SJCRH30 (cell line): ENCODE results near the gene NFS1. TPM values are rescaled to one million over a fixed set of nuclear protein-coding genes. Genes with fewer than 3 reads are reported as not detected.
"Not testable (repeated sequence)": the region's sequence is repeated elsewhere in the genome, so short reads cannot be mapped to it uniquely, and the experiment has no call there.

Experiments
- DNase-seq, 2 experiments: peaks; one replicate each; pipeline ENCODE4 v3.0.0-alpha.2; 2015 to 2020
- H3K27ac ChIP-seq: fragments of 250-450 bp; sonication (Bioruptor Pico); 2 replicates; pipeline ENCODE4 v1.5.1; 2020; ENCODE audit warnings: mild to moderate bottlenecking, moderate library complexity
- H3K27me3 ChIP-seq: fragments of 250-450 bp; sonication (Bioruptor Pico); 2 replicates; pipeline ENCODE4 v1.5.1; 2020; ENCODE audit warnings: mild to moderate bottlenecking, moderate library complexity
- H3K36me3 ChIP-seq: fragments of 250-450 bp; sonication (Bioruptor Pico); 2 replicates; pipeline ENCODE4 v1.5.1; 2020; ENCODE audit warnings: mild to moderate bottlenecking, moderate library complexity
- H3K4me1 ChIP-seq: fragments of 250-450 bp; sonication (Bioruptor Pico); 2 replicates; pipeline ENCODE4 v1.5.1; 2020; ENCODE audit warnings: mild to moderate bottlenecking, moderate library complexity
- H3K4me3 ChIP-seq: fragments of 250-450 bp; sonication (Bioruptor Pico); 2 replicates; pipeline ENCODE4 v1.5.1; 2020; ENCODE audit warnings: mild to moderate bottlenecking, moderate library complexity
- H3K9me3 ChIP-seq: fragments of 250-450 bp; sonication (Bioruptor Pico); replicated peaks from 2 replicates; pipeline ENCODE4 v1.5.1; 2020; ENCODE audit warnings: mild to moderate bottlenecking, moderate library complexity
- total RNA-seq: library from RNA; depleted of rRNA; stranded (reverse); fragments of >200 nt; shearing (Covaris generic); gene quantifications from 2 replicates; pipeline ENCODE4 v1.2.3, GENCODE V29; 2014

NFS1 gene
- total RNA-seq, 1 experiment from 2014 or later: 27.6 TPM

DNA sequence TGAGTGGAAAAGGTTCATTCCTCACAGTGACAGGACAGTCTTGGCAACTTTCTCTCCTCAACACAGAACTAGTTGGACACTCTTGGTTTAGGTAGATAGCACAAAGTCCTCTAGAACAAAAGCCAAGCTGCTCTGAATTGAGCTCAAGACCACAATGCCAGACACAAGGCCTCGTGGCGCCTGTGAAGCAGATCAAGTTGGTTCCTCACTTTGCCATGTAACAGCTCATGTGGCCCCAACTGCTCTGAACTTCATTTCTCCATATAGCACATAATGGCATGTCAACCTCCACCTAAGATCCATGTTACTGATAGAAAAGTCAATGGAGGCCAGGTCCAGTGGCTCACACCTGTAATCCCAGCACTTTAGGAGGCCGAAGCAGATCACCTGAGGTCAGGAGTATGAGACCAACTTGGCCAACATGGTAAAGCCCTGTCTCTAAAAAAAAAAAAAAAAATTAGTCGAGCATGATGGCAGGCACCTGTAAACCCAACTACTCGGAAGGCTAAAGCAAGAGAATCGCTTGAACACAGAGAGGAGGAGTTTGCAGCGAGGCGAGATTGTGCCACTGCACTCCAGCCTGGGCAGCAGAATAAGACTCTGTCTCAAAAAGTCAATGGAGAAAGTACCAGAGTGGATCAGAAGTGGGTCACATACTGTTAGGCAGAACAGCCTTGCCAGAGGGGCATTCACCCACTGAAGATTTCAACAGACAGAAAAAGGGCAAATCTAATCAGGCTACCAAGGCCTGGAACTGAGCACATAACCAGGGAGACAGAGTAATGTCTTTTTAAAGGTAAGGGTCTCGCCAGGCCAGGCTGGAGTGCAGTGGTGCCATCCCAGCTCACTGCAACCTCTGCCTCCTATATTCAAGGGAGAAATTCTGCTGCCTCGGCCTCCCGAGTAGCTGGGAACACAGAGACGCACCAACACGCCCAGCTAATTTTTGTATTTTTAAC lies 21.3 kb upstream of the NFS1 start:
- DNase-seq: no peak
- Histone ChIP-seq H3K36me3 (peaks cover 98% of the 10 kb centered on the region), H3K27me3 (no peaks in the 10 kb centered on the region), H3K27ac (no peak overlapping the region), H3K4me3 (no peak overlapping the region), H3K9me3 (no peaks in the 10 kb centered on the region), H3K4me1 (no peaks in the 10 kb centered on the region)

DNA sequence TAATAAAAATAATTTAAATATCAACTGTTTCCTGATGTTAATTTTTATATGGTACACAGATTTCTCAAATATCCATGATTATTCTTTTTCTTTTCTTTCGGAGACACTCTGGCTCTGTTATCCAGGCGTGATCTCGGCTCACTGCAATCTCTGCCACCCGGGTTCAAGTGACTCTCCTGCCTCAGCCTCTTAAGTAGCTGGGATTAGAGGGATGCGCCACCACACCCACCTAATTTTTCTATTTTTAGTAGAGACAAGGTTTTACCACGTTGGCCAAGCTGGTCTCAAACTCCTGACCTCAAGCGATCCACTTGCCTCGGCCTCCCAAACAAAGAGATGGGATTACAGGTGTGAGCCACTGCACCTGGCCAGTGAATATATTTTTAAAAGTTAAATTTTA lies 20.6 kb upstream of the NFS1 start:
- no peaks in the 10 kb centered on the region for H3K27me3 ChIP-seq
- no peak for DNase-seq
- no peaks in the 10 kb centered on the region for H3K9me3 ChIP-seq
- H3K4me3 ChIP-seq: no peak overlapping the region
- peaks cover 98% of the 10 kb centered on the region for H3K36me3 ChIP-seq
- no peak overlapping the region for H3K27ac ChIP-seq
- no peaks in the 10 kb centered on the region for H3K4me1 ChIP-seq

DNA sequence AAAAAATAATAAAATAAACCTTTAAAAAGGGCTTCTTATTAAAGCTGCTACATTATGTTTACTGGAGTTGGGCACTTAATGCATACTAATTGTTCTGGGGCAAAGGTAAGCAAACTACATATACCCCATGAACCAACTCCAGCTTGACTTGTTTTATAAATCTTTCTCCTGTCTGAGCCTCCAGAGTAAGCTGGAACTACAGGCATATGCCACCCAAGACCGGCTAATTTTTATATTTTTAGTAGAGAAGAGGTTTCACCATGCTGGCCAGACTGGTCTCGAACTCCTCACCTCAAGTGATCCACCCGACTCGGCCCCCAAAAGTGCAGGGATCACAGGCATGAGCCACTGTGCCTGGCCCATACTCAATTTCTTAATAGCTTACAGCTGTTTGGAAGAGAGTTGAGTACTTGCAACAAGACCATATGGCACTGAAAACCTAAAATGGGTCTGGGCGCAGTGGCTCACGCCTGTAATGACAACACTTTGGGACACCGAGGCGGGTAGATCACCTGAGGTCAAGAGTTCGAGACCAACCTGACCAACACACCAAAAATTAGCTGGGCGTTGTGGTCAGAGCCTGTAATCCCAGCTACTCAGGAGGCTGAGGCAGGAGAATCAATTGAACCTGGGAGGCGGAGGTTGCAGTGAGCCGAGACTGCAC lies 20.0 kb upstream of the NFS1 start:
- Histone ChIP-seq H3K4me1 (no peaks in the 10 kb centered on the region), H3K27ac (no peak overlapping the region), H3K36me3 (peaks cover 98% of the 10 kb centered on the region), H3K4me3 (no peak overlapping the region), H3K9me3 (no peaks in the 10 kb centered on the region), H3K27me3 (no peaks in the 10 kb centered on the region)
- DNase-seq: no peak

DNA sequence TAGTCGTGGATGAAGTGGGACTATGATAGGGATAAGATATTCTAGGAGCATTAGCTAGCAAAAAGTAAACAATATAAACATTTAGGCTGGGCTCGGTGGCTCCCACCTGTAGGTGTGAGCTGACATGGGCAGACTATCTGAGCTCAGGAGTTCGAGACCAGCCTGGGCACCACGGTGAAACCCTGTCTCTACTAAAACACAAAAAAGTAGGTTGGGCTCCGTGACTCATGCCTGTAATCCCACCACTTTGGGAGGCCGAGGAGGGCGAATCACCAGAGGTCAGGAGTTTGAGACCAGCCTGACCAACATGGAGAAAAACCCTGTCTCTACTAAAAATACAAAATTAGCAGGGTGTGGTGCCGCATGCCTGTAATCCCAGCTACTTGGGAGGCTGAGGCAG lies 19.2 kb upstream of the NFS1 start:
- not testable (repeated sequence) for H3K27ac ChIP-seq, DNase-seq

DNA sequence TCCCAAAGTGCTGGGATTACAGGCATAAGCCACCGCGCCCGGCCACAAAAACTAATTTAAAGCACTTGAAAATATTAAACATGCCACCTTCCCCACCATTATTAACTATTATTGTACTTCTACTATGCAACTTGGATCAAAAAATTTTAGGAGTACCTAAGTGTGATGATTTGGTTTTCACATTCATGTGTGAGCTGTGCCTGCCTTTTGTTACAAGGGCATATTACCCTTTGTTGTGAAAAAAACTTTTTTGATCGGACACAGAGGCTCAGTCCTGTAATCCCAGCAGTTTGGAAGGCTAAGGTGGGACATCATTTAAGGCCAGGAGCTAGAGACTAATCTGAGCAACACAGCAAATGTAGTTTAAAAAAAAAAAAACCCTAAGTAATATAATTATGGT lies 17.2 kb upstream of the NFS1 start:
- peaks cover 96% of the 10 kb centered on the region for H3K36me3 ChIP-seq
- H3K4me3 ChIP-seq: no peak overlapping the region
- H3K4me1 ChIP-seq: no peaks in the 10 kb centered on the region; the same call in 1 of the 2 replicates
- H3K27ac ChIP-seq: no peak overlapping the region
- DNase-seq: no peak
- no peaks in the 10 kb centered on the region for H3K9me3 ChIP-seq
- H3K27me3 ChIP-seq: no peaks in the 10 kb centered on the region

More for the DNA sequence above, 19.2 kb upstream of the NFS1 start:
- not testable (repeated sequence) for H3K4me3 ChIP-seq, H3K4me1 ChIP-seq, H3K9me3 ChIP-seq, H3K27me3 ChIP-seq
- peaks cover 97% of the 10 kb centered on the region for H3K36me3 ChIP-seq

DNA sequence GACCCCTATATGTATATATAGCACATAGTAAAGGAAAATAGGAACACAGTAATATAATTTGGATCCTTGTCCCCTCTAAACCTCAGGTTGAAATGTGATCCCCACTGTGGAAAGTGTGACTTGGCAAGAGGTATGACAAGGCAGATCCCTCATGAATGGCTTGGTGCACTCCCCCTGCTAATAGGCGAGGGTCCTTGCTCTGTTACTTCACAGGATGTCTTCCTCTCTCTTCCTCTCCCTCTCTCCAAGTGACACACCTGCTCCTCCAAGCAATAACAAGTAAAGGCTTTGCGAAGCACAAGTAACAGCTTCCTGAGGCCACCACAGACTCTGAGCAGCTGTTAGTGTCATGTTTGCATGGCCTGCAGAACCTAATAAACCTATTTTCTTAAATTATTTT lies 16.5 kb upstream of the NFS1 start:
- H3K27me3 ChIP-seq: no peaks in the 10 kb centered on the region
- DNase-seq: no peak
- H3K4me3 ChIP-seq: no peak overlapping the region
- H3K27ac ChIP-seq: no peak overlapping the region
- no peaks in the 10 kb centered on the region for H3K9me3 ChIP-seq
- no peaks in the 10 kb centered on the region; the same call in 1 of the 2 replicates for H3K4me1 ChIP-seq
- H3K36me3 ChIP-seq: peaks cover 96% of the 10 kb centered on the region

DNA sequence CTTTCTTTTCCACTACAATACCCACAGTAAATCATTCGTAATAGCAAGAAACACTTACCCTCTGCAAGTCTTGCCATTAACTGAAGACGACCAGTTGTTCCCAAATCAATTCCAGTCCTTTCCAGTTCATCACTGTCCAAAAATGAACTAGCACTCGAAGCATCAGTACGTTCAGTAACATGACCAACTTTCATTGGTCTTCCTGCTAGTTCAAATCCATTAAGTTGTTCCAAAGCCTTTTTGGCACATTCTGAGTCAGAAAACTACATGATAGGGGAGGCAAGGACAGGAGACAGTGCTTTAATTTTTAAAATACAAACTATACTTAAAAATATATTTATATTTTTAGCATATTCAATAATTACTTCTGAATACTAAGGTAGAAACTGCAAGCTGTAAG lies 15.0 kb upstream of the NFS1 start:
- no peak for DNase-seq

DNA sequence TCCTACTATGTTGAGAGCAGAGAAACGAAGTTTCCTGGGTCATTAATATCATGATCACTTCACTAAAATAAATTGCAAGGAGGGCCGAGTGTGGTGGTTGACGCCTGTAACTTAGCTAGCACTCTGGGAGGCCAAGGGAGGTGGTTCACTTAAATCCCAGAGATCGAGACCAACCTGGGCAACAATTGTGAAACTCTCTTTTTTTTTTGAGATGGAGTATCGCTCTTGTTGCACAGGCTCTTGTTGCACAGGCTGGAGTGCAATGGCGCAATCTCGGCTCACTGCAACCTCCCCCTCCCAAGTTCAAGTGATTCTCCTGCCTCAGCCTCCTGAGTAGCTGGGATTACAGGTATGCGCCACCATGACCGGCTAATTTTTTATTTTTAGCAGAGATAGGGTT lies 14.0 kb upstream of the NFS1 start:
- not testable (repeated sequence) for H3K4me3 ChIP-seq, H3K4me1 ChIP-seq, H3K9me3 ChIP-seq, DNase-seq, H3K27me3 ChIP-seq, H3K27ac ChIP-seq
- H3K36me3 ChIP-seq: peaks cover 97% of the 10 kb centered on the region

More for the DNA sequence above, 15.0 kb upstream of the NFS1 start:
- H3K27me3 ChIP-seq: no peaks in the 10 kb centered on the region
- H3K4me1 ChIP-seq: no peaks in the 10 kb centered on the region; the same call in 1 of the 2 replicates
- no peak overlapping the region for H3K27ac ChIP-seq
- no peak overlapping the region for H3K4me3 ChIP-seq
- H3K36me3 ChIP-seq: peaks cover 96% of the 10 kb centered on the region
- no peaks in the 10 kb centered on the region for H3K9me3 ChIP-seq

DNA sequence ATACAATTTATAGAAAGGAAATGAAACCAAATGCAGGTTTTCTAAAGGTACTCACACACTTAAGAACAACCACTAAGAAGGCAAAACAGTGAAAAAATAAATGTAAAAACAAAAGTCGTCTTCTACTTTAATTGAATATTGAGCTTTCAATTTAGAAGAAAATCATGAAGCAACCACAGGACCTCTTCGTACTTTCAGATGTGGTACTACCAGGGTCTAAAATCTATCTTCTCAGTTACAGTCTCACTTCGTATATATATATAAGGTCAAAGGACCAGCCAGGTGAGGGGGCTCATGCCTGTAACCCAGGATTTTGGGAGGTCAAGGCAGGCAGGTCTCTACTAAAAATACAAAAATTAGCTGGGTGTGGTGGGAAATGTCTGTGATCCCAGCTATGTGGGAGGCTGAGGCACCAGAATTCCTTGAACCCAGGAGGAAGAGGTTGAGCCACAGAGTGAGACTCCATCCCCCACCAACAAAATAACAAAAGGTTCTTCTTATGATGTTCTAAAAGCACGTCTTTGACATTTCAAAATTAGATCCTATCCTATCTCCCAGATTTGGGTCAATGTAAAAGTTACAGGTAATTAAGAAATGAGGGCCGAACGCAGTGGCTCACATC lies 12.5 kb upstream of the NFS1 start:
- H3K9me3 ChIP-seq: no peaks in the 10 kb centered on the region
- no peaks in the 10 kb centered on the region for H3K27me3 ChIP-seq
- no peaks in the 10 kb centered on the region; the same call in 1 of the 2 replicates for H3K4me1 ChIP-seq
- H3K27ac ChIP-seq: no peak overlapping the region
- DNase-seq: no peak
- no peak overlapping the region for H3K4me3 ChIP-seq
- H3K36me3 ChIP-seq: peaks cover 96% of the 10 kb centered on the region

DNA sequence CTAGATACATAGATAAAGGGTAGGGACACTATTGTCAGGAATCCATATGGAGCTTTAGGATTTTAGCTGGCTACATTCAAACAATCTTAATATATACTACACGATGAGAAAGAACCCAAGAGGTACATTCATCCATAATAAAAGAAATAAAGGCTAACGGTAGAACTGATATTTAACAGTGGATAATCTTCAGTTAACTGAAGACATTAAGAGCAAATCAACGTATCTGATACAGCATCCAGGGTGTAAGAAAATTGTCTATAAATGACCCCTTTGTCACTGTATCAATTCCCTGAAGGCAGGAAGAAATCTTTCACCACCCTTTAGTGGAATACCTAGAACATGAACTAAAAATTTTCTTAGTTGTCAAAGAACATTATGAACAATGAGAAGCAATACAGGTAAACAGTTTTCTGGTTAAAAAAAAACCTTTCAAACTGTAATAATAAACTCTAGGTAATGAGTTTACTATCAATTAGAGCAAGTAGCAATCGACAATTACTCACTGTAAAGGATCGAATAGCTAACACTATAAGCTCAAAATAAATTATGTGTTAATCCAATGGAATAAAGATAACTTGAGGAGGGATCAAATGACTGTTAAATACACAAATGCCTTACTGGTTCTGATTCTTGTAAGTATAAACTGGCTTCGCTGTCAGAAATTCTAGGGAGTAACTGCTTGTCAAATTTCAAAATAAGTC lies 11.9 kb upstream of the NFS1 start:
- Histone ChIP-seq H3K36me3 (peaks cover 96% of the 10 kb centered on the region), H3K9me3 (no peaks in the 10 kb centered on the region), H3K27me3 (no peaks in the 10 kb centered on the region), H3K27ac (no peak overlapping the region), H3K4me1 (no peaks in the 10 kb centered on the region; the same call in 1 of the 2 replicates), H3K4me3 (no peak overlapping the region)
- DNase-seq: no peak

DNA sequence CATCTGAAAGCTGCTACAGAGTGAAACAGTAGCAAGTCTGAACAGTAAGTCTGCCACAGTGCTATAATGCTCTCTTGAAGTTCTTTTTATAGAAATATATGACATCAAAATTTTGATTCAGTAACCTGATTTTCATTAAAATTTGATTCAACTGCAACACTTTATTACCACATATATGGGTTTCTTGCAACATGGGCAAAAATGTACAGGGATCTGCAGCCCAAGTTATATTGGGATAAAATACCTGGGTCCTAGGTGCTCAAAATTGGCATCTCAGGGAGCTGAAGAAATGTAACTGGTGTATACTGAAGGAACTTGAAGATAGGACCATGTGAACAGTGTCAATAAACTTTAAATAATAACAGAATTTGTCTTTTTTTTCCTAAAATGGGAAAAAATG lies 10.9 kb upstream of the NFS1 start:
- no peaks in the 10 kb centered on the region for H3K27me3 ChIP-seq
- no peaks in the 10 kb centered on the region for H3K9me3 ChIP-seq
- H3K4me1 ChIP-seq: no peaks in the 10 kb centered on the region; the same call in 1 of the 2 replicates
- H3K4me3 ChIP-seq: no peak overlapping the region
- no peak overlapping the region for H3K27ac ChIP-seq
- no peak for DNase-seq
- H3K36me3 ChIP-seq: peaks cover 96% of the 10 kb centered on the region

DNA sequence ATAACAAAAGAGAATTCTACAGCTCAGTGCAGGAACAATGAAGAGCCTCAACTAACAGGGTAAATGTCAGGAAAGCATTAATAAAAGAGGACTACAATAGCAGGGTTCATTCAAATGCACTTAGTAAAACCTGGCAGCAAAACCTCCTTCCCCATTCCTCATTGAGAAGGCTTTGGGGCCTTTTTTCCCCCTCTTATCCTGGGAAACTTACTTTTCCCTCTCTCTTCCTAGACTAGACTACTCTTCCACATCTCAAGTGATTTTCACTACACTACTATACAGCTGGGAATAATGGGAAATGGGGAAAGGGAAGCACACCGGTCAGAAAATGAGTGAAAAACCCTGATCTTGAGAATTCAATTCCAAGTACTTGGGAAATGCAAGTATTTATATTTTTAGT lies 10.1 kb upstream of the NFS1 start:
- H3K4me1 ChIP-seq: no peaks in the 10 kb centered on the region; the same call in 1 of the 2 replicates
- no peaks in the 10 kb centered on the region for H3K9me3 ChIP-seq
- H3K27ac ChIP-seq: no peak overlapping the region
- H3K4me3 ChIP-seq: no peak overlapping the region
- no peak for DNase-seq
- H3K36me3 ChIP-seq: peaks cover 96% of the 10 kb centered on the region
- H3K27me3 ChIP-seq: no peaks in the 10 kb centered on the region

DNA sequence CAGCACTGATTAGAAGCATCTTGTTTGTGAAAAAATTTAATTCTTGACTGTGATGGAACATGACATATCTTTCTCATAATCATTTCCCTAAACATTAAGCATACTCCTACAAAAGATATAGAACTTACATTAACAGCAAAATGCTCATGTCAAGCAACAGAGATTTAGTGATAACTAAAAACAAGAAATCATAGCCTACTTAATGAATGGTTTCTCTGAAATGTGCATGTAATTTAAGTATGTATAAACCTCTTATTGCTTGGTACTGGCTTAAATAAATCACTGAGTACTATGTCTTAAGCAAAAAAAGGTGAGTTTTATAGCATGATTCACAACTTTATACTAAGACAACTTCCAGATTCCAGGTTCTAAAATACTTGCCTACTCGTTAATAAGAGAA lies 9.3 kb upstream of the NFS1 start:
- H3K27me3 ChIP-seq: no peaks in the 10 kb centered on the region
- no peaks in the 10 kb centered on the region for H3K9me3 ChIP-seq
- no peak overlapping the region for H3K4me3 ChIP-seq
- H3K36me3 ChIP-seq: peaks cover 97% of the 10 kb centered on the region
- H3K27ac ChIP-seq: no peak overlapping the region
- DNase-seq: no peak
- H3K4me1 ChIP-seq: no peaks in the 10 kb centered on the region; the same call in 1 of the 2 replicates
